H1 (cell line): ENCODE results near the gene FANCM. TPM values are rescaled to one million over a fixed set of nuclear protein-coding genes. Genes with fewer than 3 reads are reported as not detected.

Experiments
- polyA plus RNA-seq, 7 experiments: library from polyadenylated mRNA; depleted of rRNA in 3 of 7; stranded (reverse) in 5 of 7; unstranded in 2 of 7; fragments of >200 nt in 5 of 7; fragments of 200-250 nt in 2 of 7; gene quantifications; 1 replicate in 5 of 7; 2 replicates in 1 of 7; 4 replicates in 1 of 7; pipeline versions ENCODE4 v1.2.1 to v1.2.3, GENCODE V29; 2011 to 2013; ENCODE audit warnings: missing spikeins in 2 of 7, mixed read lengths in 2 of 7
- total RNA-seq: library from RNA; stranded (reverse); fragmentation: NEBNext Ultra II Directional; extraction: Animal tissue kit (Norgen Biotek cat#: 25700); gene quantifications from 2 replicates; pipeline ENCODE4 v1.2.1, GENCODE V29; 2021
- TF ChIP-seq, protein P1 (sequence below): fragments of 300-600 bp; sonication (generic); IDR thresholded peaks from 2 replicates; pipeline ENCODE4 v1.7.1; 2012; ENCODE audit warnings: low read length, moderate library complexity, mild to moderate bottlenecking, inconsistent platforms; ENCODE audit not compliant: insufficient replicate concordance

The FANCM gene
- total and polyA plus RNA-seq, 2 of the 8 experiments (the other 6 are each of a cell fraction or from before 2014, with no cell fraction given): 3.2 to 10.5 TPM

DNA sequence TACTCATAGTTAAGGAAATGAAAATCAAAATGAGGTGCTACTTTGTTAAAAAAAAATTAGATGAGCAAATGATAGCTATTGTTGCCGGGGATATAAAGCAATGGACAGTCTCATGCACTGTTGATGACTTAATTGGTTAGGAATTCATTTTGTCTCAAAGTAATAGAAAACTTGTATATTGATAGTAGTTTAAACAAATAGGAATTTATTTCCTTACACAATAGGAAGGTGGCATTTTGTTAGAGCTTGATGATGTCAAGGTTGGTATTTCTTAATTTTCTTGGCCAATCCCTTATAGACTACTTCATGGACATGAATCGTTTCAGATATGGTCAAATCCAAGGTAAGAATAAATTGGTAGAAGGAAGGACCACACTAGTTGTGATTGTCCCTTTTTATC, 44.0 kb upstream of the FANCM start (continued):
- TF ChIP-seq, protein P1, sequence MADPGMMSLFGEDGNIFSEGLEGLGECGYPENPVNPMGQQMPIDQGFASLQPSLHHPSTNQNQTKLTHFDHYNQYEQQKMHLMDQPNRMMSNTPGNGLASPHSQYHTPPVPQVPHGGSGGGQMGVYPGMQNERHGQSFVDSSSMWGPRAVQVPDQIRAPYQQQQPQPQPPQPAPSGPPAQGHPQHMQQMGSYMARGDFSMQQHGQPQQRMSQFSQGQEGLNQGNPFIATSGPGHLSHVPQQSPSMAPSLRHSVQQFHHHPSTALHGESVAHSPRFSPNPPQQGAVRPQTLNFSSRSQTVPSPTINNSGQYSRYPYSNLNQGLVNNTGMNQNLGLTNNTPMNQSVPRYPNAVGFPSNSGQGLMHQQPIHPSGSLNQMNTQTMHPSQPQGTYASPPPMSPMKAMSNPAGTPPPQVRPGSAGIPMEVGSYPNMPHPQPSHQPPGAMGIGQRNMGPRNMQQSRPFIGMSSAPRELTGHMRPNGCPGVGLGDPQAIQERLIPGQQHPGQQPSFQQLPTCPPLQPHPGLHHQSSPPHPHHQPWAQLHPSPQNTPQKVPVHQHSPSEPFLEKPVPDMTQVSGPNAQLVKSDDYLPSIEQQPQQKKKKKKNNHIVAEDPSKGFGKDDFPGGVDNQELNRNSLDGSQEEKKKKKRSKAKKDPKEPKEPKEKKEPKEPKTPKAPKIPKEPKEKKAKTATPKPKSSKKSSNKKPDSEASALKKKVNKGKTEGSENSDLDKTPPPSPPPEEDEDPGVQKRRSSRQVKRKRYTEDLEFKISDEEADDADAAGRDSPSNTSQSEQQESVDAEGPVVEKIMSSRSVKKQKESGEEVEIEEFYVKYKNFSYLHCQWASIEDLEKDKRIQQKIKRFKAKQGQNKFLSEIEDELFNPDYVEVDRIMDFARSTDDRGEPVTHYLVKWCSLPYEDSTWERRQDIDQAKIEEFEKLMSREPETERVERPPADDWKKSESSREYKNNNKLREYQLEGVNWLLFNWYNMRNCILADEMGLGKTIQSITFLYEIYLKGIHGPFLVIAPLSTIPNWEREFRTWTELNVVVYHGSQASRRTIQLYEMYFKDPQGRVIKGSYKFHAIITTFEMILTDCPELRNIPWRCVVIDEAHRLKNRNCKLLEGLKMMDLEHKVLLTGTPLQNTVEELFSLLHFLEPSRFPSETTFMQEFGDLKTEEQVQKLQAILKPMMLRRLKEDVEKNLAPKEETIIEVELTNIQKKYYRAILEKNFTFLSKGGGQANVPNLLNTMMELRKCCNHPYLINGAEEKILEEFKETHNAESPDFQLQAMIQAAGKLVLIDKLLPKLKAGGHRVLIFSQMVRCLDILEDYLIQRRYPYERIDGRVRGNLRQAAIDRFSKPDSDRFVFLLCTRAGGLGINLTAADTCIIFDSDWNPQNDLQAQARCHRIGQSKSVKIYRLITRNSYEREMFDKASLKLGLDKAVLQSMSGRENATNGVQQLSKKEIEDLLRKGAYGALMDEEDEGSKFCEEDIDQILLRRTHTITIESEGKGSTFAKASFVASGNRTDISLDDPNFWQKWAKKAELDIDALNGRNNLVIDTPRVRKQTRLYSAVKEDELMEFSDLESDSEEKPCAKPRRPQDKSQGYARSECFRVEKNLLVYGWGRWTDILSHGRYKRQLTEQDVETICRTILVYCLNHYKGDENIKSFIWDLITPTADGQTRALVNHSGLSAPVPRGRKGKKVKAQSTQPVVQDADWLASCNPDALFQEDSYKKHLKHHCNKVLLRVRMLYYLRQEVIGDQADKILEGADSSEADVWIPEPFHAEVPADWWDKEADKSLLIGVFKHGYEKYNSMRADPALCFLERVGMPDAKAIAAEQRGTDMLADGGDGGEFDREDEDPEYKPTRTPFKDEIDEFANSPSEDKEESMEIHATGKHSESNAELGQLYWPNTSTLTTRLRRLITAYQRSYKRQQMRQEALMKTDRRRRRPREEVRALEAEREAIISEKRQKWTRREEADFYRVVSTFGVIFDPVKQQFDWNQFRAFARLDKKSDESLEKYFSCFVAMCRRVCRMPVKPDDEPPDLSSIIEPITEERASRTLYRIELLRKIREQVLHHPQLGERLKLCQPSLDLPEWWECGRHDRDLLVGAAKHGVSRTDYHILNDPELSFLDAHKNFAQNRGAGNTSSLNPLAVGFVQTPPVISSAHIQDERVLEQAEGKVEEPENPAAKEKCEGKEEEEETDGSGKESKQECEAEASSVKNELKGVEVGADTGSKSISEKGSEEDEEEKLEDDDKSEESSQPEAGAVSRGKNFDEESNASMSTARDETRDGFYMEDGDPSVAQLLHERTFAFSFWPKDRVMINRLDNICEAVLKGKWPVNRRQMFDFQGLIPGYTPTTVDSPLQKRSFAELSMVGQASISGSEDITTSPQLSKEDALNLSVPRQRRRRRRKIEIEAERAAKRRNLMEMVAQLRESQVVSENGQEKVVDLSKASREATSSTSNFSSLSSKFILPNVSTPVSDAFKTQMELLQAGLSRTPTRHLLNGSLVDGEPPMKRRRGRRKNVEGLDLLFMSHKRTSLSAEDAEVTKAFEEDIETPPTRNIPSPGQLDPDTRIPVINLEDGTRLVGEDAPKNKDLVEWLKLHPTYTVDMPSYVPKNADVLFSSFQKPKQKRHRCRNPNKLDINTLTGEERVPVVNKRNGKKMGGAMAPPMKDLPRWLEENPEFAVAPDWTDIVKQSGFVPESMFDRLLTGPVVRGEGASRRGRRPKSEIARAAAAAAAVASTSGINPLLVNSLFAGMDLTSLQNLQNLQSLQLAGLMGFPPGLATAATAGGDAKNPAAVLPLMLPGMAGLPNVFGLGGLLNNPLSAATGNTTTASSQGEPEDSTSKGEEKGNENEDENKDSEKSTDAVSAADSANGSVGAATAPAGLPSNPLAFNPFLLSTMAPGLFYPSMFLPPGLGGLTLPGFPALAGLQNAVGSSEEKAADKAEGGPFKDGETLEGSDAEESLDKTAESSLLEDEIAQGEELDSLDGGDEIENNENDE: no peak
